ENCODE data around the gene CNTNAP2. TPM values are rescaled to one million over a fixed set of nuclear protein-coding genes. Genes with fewer than 3 reads are reported as not detected.

Gene CNTNAP2
- total and polyA plus RNA-seq, 2 of the 13 experiments (the other 11 are each of a cell fraction or from before 2014, with no cell fraction given): 0.40 to 0.42 TPM

- POLR2A ChIA-PET: no interaction called here
- no peak for ATAC-seq
Observed at GRCh38 chr7:146698995-146699610, 582.5 kb downstream of the CNTNAP2 start.

More at GRCh38 chr7:146698995-146699610, 582.5 kb downstream of the CNTNAP2 start:
- TF ChIP-seq, protein P1, sequence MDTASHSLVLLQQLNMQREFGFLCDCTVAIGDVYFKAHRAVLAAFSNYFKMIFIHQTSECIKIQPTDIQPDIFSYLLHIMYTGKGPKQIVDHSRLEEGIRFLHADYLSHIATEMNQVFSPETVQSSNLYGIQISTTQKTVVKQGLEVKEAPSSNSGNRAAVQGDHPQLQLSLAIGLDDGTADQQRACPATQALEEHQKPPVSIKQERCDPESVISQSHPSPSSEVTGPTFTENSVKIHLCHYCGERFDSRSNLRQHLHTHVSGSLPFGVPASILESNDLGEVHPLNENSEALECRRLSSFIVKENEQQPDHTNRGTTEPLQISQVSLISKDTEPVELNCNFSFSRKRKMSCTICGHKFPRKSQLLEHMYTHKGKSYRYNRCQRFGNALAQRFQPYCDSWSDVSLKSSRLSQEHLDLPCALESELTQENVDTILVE (CRISPR knock-in tag; IDR thresholded peaks at IDR 0.05): no peak
- no peak for TF ChIP-seq ZNF652 (CRISPR knock-in tag; IDR thresholded peaks at IDR 0.05; ENCODE audit: borderline replicate concordance, low read depth)
- TF ChIP-seq BATF2 (CRISPR knock-in tag; IDR thresholded peaks at IDR 0.05): no peak
- TF ChIP-seq CREB1 (IDR thresholded peaks at IDR 0.05): no peak
- TF ChIP-seq CREB1 (CRISPR knock-in tag; IDR thresholded peaks at IDR 0.05): no peak
- no peak for TF ChIP-seq GTF3A (CRISPR knock-in tag; conservative IDR thresholded peaks at IDR 0.05)
- TF ChIP-seq NFIC (IDR thresholded peaks at IDR 0.05; ENCODE audit: low read length): no peak
- TF ChIP-seq ZZZ3 (CRISPR knock-in tag; IDR thresholded peaks at IDR 0.05; ENCODE audit: borderline replicate concordance): no peak
- no peak for TF ChIP-seq CCDC6 (CRISPR knock-in tag; IDR thresholded peaks at IDR 0.05)
- TF ChIP-seq ARNT2 (CRISPR knock-in tag; IDR thresholded peaks at IDR 0.05; ENCODE audit: low read depth): no peak
- TF ChIP-seq RFX5 (IDR thresholded peaks at IDR 0.05; ENCODE audit: low read depth, low read length): no peak
- no peak for TF ChIP-seq SIN3B (IDR thresholded peaks at IDR 0.05; ENCODE audit: low read length)
- TF ChIP-seq TBP (CRISPR knock-in tag; IDR thresholded peaks at IDR 0.05): no peak
- TF ChIP-seq BHLHE40 (IDR thresholded peaks at IDR 0.05; ENCODE audit: low read length): no peak
- TF ChIP-seq ESRRA (CRISPR knock-in tag; IDR thresholded peaks at IDR 0.05; ENCODE audit: low read depth): no peak
- no peak for TF ChIP-seq ZFYVE20 (CRISPR knock-in tag; IDR thresholded peaks at IDR 0.05; ENCODE audit: borderline replicate concordance, low read depth)
- TF ChIP-seq ZNF292 (CRISPR knock-in tag; IDR thresholded peaks at IDR 0.05; ENCODE audit: borderline replicate concordance, low read depth): no peak
- TF ChIP-seq MXD1 (CRISPR knock-in tag; IDR thresholded peaks at IDR 0.05): no peak
- TF ChIP-seq POLR2AphosphoS5 (IDR thresholded peaks at IDR 0.05; ENCODE audit: low read depth, low read length): no peak
- no peak for TF ChIP-seq PATZ1 (CRISPR knock-in tag; IDR thresholded peaks at IDR 0.05)
- TF ChIP-seq RXRA (CRISPR knock-in tag; IDR thresholded peaks at IDR 0.05): no peak
- Histone ChIP-seq H3K36me3 (replicated peaks in 1 of 2; ENCODE audit: control insufficient read depth in 1 of 2, insufficient read depth in 2 of 2, low read length in 2 of 2) (no peaks in the 10 kb centered on the region), H3K9me3 (ENCODE audit: low read length) (peaks cover 87% of the 10 kb centered on the region), H3K4me1 (ENCODE audit: insufficient read depth, low read length) (no peaks in the 10 kb centered on the region), H3K4me2 (ENCODE audit: low read depth, low read length) (no peak overlapping the region), H3K79me2 (ENCODE audit: insufficient read depth, low read length) (no peaks in the 10 kb centered on the region), H4K20me1 (ENCODE audit: insufficient read depth, low read length) (no peaks in the 10 kb centered on the region), H3K9ac (ENCODE audit: insufficient read depth, low read depth, low read length) (no peak overlapping the region), H3K4me3 (replicated peaks in 1 of 3; ENCODE audit: insufficient read depth in 1 of 3, low read depth in 2 of 3, low read length in 3 of 3) (no peak overlapping the region), H3K27ac (ENCODE audit: extremely low read length, insufficient read depth, low read length) (no peak overlapping the region), H3K27me3 (ENCODE audit: control insufficient read depth in 1 of 2, insufficient read depth in 2 of 2, low read length in 2 of 2) (no peaks in the 10 kb centered on the region), H2AFZ (ENCODE audit: low read length) (no peak overlapping the region)
- 0% methylated on average over 1 of the region's 1 CpG for WGBS (ENCODE audit: low lambda C conversion rate)
- no peak for FAIRE-seq
- CTCF ChIA-PET (ENCODE audit: low intra/inter-chr PET ratio, low total read pairs): no interaction called here
- no peak for DNase-seq (ENCODE audit: low spot score)
- intact Hi-C loops (cut with micrococcal nuclease; ENCODE audit: unreplicated experiment) (no loop called here), in situ Hi-C loops (cut with HindIII; ENCODE audit: extremely low pct_ligation_motif_present, low pct_unique_long_range_greater_than_20kb) (no loop called here)
- no TSS peak for BruUV-seq (replicated peaks)
